Subcutaneous adipose tissue (tissue), 4 donors: Measurements from ENCODE around the gene METTL15. TPM values are rescaled to one million over a fixed set of nuclear protein-coding genes. Genes with fewer than 3 reads are reported as not detected.

Experiments
- total RNA-seq, 4 donors: library from RNA; depleted of rRNA; stranded (reverse); fragments of >200 nt; gene quantifications; one replicate each; pipeline ENCODE4 v1.1.0, GENCODE V29; 2016
- TF ChIP-seq, protein P1 (sequence below): fragments of 450-650 bp; IDR thresholded peaks from one replicate; pipeline ENCODE4 v1.5.1; 2016; ENCODE audit warnings: low read depth, mild to moderate bottlenecking, control low read depth, antibody characterized with exemption, moderate library complexity

Gene METTL15
- total RNA-seq, 4 donors from 2014 or later, result 10.7 to 12.8 (median 12.4) TPM

DNA sequence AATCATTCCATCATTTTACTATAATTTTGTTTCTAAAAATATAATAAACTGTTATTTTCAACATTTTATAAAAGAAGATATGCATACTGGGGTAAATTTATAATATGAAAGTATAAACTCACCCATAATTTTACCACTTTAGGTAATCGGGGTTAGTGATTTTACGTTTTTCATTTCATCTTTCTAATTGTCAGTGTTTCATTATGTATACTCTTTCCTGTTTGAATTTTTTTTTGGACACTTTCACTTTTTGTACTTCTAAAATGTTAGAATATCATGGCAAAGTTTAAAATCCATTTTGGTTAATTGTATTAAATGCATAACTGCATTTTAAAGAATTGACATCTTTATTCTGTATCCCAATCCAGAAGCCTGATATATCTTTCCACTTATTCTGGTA, 115.8 kb downstream of the METTL15 start:
- TF ChIP-seq, protein P1, sequence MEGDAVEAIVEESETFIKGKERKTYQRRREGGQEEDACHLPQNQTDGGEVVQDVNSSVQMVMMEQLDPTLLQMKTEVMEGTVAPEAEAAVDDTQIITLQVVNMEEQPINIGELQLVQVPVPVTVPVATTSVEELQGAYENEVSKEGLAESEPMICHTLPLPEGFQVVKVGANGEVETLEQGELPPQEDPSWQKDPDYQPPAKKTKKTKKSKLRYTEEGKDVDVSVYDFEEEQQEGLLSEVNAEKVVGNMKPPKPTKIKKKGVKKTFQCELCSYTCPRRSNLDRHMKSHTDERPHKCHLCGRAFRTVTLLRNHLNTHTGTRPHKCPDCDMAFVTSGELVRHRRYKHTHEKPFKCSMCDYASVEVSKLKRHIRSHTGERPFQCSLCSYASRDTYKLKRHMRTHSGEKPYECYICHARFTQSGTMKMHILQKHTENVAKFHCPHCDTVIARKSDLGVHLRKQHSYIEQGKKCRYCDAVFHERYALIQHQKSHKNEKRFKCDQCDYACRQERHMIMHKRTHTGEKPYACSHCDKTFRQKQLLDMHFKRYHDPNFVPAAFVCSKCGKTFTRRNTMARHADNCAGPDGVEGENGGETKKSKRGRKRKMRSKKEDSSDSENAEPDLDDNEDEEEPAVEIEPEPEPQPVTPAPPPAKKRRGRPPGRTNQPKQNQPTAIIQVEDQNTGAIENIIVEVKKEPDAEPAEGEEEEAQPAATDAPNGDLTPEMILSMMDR, result no peak

DNA sequence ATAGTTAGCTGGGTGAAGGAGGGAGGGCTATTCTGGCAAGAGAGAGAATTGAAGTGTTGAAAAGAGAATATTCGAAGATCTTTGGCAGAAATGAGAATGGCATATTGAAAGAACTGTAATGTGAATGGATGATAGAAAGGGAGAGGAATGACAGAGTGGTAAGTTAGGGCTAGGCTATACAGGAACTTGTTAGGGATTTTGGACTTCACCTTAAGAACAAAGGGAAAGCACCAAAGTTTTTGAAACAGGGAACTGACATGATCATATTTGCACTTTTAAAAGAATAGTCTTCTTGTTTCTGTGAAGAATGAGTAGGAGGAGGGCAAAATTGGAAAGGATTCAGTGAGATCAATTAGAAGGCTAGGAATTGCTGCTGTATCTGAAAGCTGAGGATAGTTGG, 119.3 kb downstream of the METTL15 start:
- TF ChIP-seq, protein P1, result no peak

DNA sequence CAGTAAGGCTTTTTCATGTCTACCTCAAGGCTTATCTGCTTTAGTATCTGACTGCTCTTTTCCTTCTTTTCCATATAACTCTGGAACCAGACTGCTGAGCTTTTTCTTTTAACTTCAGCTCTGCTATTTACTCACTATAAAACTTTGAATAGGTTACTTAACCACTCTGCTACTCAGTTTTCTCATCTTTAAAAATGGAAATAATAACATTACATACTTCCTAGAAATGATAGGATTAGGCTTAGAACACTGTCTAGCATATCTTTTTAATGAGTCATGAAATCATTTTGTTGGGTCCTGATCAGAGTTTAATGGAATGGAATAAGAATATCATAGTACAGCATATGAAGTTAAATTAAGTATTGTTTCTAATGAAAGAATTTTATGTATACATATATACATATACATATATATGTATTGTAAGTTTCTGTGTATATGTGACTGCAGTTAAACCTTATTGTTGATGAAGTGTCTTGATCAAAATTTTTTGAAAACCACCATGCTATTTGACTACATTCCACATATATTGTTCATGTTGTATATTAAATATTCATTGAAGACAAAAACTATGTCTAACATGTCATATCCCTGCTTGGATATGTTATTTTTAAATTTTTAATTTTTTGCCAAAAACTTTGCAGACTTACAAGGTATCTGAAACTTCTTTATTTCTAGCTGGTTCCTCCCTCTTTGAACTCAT, 120.2 kb downstream of the METTL15 start:
- TF ChIP-seq, protein P1, result no peak

DNA sequence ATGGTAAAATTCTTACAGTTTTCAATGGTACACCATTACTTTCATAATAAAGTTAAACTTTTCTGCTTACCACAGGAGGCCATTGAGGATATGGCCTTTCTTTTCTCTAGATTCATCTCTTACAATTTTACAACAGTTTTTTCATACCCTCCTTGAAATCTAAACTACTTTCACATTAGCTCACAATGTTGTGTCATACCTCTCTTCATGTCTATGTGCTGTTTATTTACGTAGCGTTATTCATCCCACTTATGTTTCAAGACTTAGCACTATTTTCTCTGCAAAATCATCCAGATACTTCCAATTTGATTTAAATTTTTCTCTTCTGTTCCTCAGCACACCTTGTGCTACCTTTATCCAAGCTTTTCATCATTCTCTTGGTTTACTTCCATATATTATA, 123.3 kb downstream of the METTL15 start:
- TF ChIP-seq, protein P1, result no peak

DNA sequence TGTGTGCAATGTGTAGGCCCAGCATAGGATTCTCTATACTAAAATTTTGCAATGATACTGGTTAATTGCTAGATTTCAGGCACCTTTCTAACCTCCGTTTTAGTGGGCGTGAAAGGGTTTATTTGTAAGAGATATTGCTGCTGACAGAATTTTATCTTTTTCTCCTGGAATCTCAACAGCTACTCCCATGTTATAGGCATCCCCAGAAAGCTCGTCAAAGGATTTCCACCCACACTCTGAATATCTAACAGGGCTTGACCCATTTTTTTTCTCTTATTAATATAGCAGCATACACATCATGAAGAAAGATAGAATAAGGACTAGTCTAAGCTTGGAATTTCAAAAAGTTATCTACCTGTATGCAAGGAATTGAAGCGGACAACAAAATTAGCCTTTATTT, 124.5 kb downstream of the METTL15 start:
- TF ChIP-seq, protein P1, result no peak

DNA sequence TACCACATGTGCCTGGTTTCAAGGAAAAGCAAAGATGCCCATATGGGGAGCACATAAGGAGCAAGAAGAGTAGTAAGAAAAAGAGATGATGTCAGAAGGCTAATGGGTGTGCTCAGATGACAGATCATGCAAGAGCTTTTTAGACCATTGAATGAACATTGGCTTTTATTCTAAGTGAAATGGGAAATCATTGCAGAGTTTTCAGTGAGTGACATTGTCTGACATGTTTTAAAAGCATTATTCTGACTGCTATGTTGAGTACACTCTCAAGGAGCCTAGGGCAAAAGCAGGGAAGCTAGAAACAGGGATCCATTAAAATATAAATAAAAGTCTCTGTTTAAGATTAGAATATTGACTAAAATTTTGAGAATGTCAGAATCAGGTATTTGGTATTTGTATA, 133.6 kb downstream of the METTL15 start:
- TF ChIP-seq, protein P1, result no peak

DNA sequence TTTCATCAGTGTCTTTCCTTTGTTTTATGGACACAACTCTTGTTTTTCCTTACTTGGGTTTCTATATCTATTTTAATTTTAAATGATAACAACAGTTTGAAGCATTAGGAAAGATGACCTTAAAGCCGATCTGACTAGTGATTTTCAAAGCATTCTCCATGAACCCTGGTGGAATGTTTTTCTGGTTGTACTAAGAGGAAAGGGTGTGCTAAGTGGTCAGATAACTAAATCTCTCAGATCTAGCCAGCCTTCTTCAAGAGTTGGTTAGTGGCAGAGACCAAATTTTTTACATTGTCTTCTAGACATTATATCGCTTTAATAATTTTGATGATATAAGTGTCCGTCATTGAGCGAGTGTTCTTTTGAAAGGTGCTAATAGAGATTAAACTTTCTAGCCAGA, 134.4 kb downstream of the METTL15 start:
- TF ChIP-seq, protein P1, result no peak
